ENCODE results near the gene SIRT3.

DNA sequence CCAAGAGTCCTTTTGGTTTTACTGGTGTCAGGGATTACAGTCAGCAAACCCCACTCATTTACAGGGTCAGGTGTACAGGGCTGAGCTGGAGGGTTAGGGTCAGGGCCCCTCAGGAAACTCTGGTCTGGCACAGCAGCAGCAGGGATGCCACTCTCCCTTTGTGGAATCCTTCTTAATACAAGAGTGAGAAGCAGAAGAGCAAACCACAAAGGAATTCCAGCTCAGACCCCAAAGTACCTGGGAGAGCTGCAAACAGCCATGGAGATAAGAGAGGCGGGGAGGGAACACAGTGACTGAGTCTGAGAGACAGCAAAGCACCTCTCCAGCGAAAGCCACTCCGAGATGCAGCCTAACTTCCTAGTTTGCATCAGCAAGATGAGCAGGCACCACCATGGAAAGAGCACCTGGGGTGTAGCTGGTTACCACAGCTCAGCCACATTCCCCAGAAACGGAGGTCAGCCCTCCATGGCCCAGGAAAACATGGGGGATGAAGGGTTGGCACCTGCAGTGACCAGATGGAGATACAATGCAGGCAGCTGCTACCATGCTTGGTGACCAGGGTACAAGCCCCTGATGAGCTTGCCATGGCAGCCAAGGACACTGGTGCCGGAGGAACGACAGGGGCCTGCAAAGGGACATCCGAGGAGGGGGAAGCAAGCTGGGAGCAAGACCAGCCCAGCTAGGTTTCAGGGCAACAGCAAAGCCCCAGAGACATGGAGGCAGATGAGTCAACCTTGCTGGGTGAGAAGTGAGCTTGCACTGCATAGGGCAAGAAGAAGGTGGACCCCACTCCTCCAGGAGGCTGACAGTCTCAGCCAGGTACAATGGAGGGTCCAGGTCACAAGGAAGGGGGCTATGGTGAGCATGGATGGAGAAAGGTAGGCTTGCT, 32.8 kb downstream of the SIRT3 start:
- TF ChIP-seq CTCF (IDR thresholded peaks at IDR 0.05) (no peak), ZFX (IDR thresholded peaks at IDR 0.05; ENCODE audit: borderline replicate concordance) (no peak)
